Naive thymus-derived CD4-positive, alpha-beta T cell (primary cell): ENCODE results near the gene AREL1. TPM values are rescaled to one million over a fixed set of nuclear protein-coding genes. Genes with fewer than 3 reads are reported as not detected.

Experiments
- ATAC-seq: fragments of 150-1000 bp; cut with Tn5 transposase; 2 replicates; pipeline ENCODE4 v1.10.0; 2021; ENCODE audit warnings: mild to moderate bottlenecking, moderate library complexity
- CTCF ChIA-PET: fragments of 350-600 bp; sonication (Branson Sonifier 250); formaldehyde crosslinking; loops from one replicate; lab custom pipeline; 2021; ENCODE audit warnings: antibody characterized with exemption; lab: Charles Lee
- POLR2A ChIA-PET: fragments of 350-600 bp; sonication (Branson Sonifier 250); formaldehyde crosslinking; loops from one replicate; lab custom pipeline; 2021; ENCODE audit warnings: antibody characterized with exemption, inconsistent platforms; lab: Charles Lee
- DNase-seq, 9 donors: peaks; one replicate each; pipeline versions ENCODE4 v3.0.0 to v3.0.0-alpha.2; 2020 to 2022; ENCODE audit warnings: mixed read lengths in 1 of 9
- H3K27ac ChIP-seq: one replicate; pipeline ENCODE4 v1.7.0; 2013; ENCODE audit warnings: mild to moderate bottlenecking, low read depth, low read length, moderate library complexity
- H3K27me3 ChIP-seq, 2 donors: one replicate each; pipeline ENCODE4 v1.7.0; 2013; ENCODE audit warnings: low read length in 2 of 2, mild to moderate bottlenecking in 2 of 2, moderate library complexity in 2 of 2; ENCODE audit not compliant: control insufficient read depth in 2 of 2, insufficient read depth in 2 of 2
- H3K36me3 ChIP-seq, 3 experiments: 1 replicate in 2 of 3; 2 replicates in 1 of 3; pipeline ENCODE4 v1.7.0; 2013; ENCODE audit warnings: low read length in 3 of 3, mild to moderate bottlenecking in 3 of 3, moderate library complexity in 1 of 3; ENCODE audit not compliant: insufficient read depth in 3 of 3, control insufficient read depth in 2 of 3
- H3K4me1 ChIP-seq, 2 donors: one replicate each; pipeline ENCODE4 v1.7.0; 2013; ENCODE audit warnings: low read length in 2 of 2, mild to moderate bottlenecking in 2 of 2, moderate library complexity in 1 of 2; ENCODE audit not compliant: control insufficient read depth in 2 of 2, insufficient read depth in 2 of 2
- H3K4me3 ChIP-seq: 2 replicates; pipeline ENCODE4 v1.7.0; 2013; ENCODE audit warnings: mild to moderate bottlenecking, low read length
- H3K9me3 ChIP-seq, 3 experiments: 1 replicate in 2 of 3; 2 replicates in 1 of 3; pipeline ENCODE4 v1.7.0; 2013; ENCODE audit warnings: low read length in 3 of 3; ENCODE audit not compliant: control insufficient read depth in 2 of 3
- H3K27ac Mint-ChIP-seq, 9 donors: one replicate each; pipeline ENCODE4 v1.8.0; 2020 to 2022; ENCODE audit warnings: mixed read lengths in 9 of 9, mild to moderate bottlenecking in 8 of 9, moderate library complexity in 5 of 9, inconsistent platforms in 2 of 9
- H3K27me3 Mint-ChIP-seq, 5 donors: one replicate each; pipeline ENCODE4 v1.8.0; 2021 to 2022; ENCODE audit warnings: mixed read lengths in 5 of 5, mild to moderate bottlenecking in 1 of 5
- H3K36me3 Mint-ChIP-seq, 5 donors: one replicate each; pipeline ENCODE4 v1.8.0; 2020 to 2022; ENCODE audit warnings: mixed read lengths in 5 of 5, mild to moderate bottlenecking in 3 of 5, inconsistent platforms in 1 of 5
- H3K4me1 Mint-ChIP-seq, 7 donors: one replicate each; pipeline ENCODE4 v1.8.0; 2020 to 2022; ENCODE audit warnings: mixed read lengths in 7 of 7, mild to moderate bottlenecking in 3 of 7, inconsistent platforms in 1 of 7
- H3K4me3 Mint-ChIP-seq, 10 donors: one replicate each; pipeline ENCODE4 v1.8.0; 2020 to 2022; ENCODE audit warnings: mild to moderate bottlenecking in 10 of 10, mixed read lengths in 10 of 10, moderate library complexity in 6 of 10, inconsistent platforms in 2 of 10
- H3K9me3 Mint-ChIP-seq, 11 donors: one replicate each; pipeline ENCODE4 v1.8.0; 2020 to 2022; ENCODE audit warnings: mixed read lengths in 11 of 11, mild to moderate bottlenecking in 4 of 11, inconsistent platforms in 1 of 11, moderate library complexity in 1 of 11
- intact Hi-C, 2 donors: fragments of 100-400 bp; cut with micrococcal nuclease; formaldehyde crosslinking; loops; one replicate each; pipeline ENCODE4 v1.15.1; 2023
- polyA plus RNA-seq, 2 donors: library from polyadenylated mRNA; unstranded; fragments of 300-500 nt; fragmentation: Illumina TruSeq; gene quantifications; one replicate each; pipeline ENCODE4 v1.2.3, GENCODE V29; 2021
- total RNA-seq, 6 experiments: library from RNA in 5 of 6; stranded (reverse) in 5 of 6; gene quantifications; 1 replicate in 5 of 6; 2 replicates in 1 of 6; pipeline ENCODE4 v1.2.3 and lab custom pipeline; 2021 to 2026

AREL1 gene
- total and polyA plus RNA-seq, 7 experiments from 2014 or later = 16.1 to 52.0 (median 42.7) TPM

GRCh38 chr14:74695406-74695805 lies 17.5 kb downstream of the AREL1 start:
- Mint-ChIP-seq H3K27ac (peak overlapping the region in 1 of 9 donors; percentile 15), H3K27me3 (no peaks in the 10 kb centered on the region), H3K4me1 (peaks cover 8 to 34% (median 18%) of the 10 kb centered on the region in 7 donors), H3K9me3 (no peaks in the 10 kb centered on the region), H3K4me3 (no peak overlapping the region), H3K36me3 (peaks cover 0 to 33% (median 4%) of the 10 kb centered on the region in 5 donors)
- H3K27me3 ChIP-seq = no peaks in the 10 kb centered on the region
- DNase-seq (no peak), ATAC-seq (no peak)
- CTCF ChIA-PET = no interaction called here
- intact Hi-C loops = no loop called here
- no peaks in the 10 kb centered on the region for H3K9me3 ChIP-seq
- no peak overlapping the region for H3K27ac ChIP-seq
- H3K4me1 ChIP-seq = no peaks in the 10 kb centered on the region
- peaks cover 0 to 29% (median under 1%) of the 10 kb centered on the region in 3 experiments for H3K36me3 ChIP-seq
- POLR2A ChIA-PET = no interaction called here
- no peak overlapping the region for H3K4me3 ChIP-seq

GRCh38 chr14:74693191-74693590 lies 19.7 kb downstream of the AREL1 start:
- CTCF ChIA-PET = no interaction called here

GRCh38 chr14:74691456-74691855 lies 21.4 kb downstream of the AREL1 start:
- Mint-ChIP-seq H3K9me3 (peaks cover 0 to 1% (median 0%) of the 10 kb centered on the region in 11 donors), H3K36me3 (peaks cover 10 to 29% (median 15%) of the 10 kb centered on the region in 5 donors), H3K27me3 (no peaks in the 10 kb centered on the region), H3K27ac (no peak overlapping the region), H3K4me3 (peak overlapping the region in 1 of 10 donors; percentile 20), H3K4me1 (peaks cover 6 to 23% (median 9%) of the 10 kb centered on the region in 7 donors)
- ChIA-PET CTCF (no interaction called here), POLR2A (no interaction called here)
- no peaks in the 10 kb centered on the region for H3K4me1 ChIP-seq
- H3K27me3 ChIP-seq = no peaks in the 10 kb centered on the region
- DNase-seq = no peak
- ATAC-seq = no peak
- no peaks in the 10 kb centered on the region for H3K9me3 ChIP-seq
- H3K36me3 ChIP-seq = peaks cover 0 to 37% (median 6%) of the 10 kb centered on the region in 3 experiments
- no peak overlapping the region for H3K4me3 ChIP-seq
- H3K27ac ChIP-seq = no peak overlapping the region
- intact Hi-C loops = no loop called here

More at GRCh38 chr14:74693191-74693590, 19.7 kb downstream of the AREL1 start:
- Histone ChIP-seq H3K4me3 (no peak overlapping the region), H3K9me3 (no peaks in the 10 kb centered on the region), H3K27ac (no peak overlapping the region), H3K36me3 (peaks cover 0 to 36% (median 6%) of the 10 kb centered on the region in 3 experiments), H3K4me1 (no peaks in the 10 kb centered on the region), H3K27me3 (no peaks in the 10 kb centered on the region)
- no peak for DNase-seq
- no peaks in the 10 kb centered on the region for H3K27me3 Mint-ChIP-seq
- peaks cover 8 to 38% (median 15%) of the 10 kb centered on the region in 5 donors for H3K36me3 Mint-ChIP-seq
- intact Hi-C loops = no loop called here
- no peak overlapping the region for H3K27ac Mint-ChIP-seq
- H3K4me3 Mint-ChIP-seq = no peak overlapping the region
- H3K9me3 Mint-ChIP-seq = peaks cover 0 to 1% (median 0%) of the 10 kb centered on the region in 11 donors
- H3K4me1 Mint-ChIP-seq = peaks cover 6 to 28% (median 15%) of the 10 kb centered on the region in 7 donors
- ATAC-seq = no peak
- POLR2A ChIA-PET = no interaction called here

GRCh38 chr14:74685921-74686678 lies 26.8 kb downstream of the AREL1 start:
- no peak overlapping the region for H3K4me3 Mint-ChIP-seq
- H3K27ac Mint-ChIP-seq = peak overlapping the region in 1 of 9 donors; percentile 75
- no peak overlapping the region for H3K27ac ChIP-seq
- POLR2A ChIA-PET = interaction anchor here (0.7 to 1.2 kb wide), 2 partner anchors 9 to 1016 kb away, joined by 3 read pairs; no protein-coding TSS in a partner anchor
- no peaks in the 10 kb centered on the region for H3K9me3 ChIP-seq
- H3K4me3 ChIP-seq = no peak overlapping the region
- intact Hi-C loops = no loop called here
- H3K27me3 ChIP-seq = no peaks in the 10 kb centered on the region
- H3K36me3 ChIP-seq = peaks cover 0 to 34% (median 8%) of the 10 kb centered on the region in 3 experiments
- ATAC-seq (no peak), DNase-seq (no peak)
- peaks cover 0 to 9% of the 10 kb centered on the region in 2 donors for H3K4me1 ChIP-seq
- CTCF ChIA-PET = interaction anchor here (1.4 kb wide), 1 partner anchor 77 kb away, joined by 4 read pairs; no protein-coding TSS in a partner anchor
- H3K36me3 Mint-ChIP-seq = peaks cover 14 to 53% (median 25%) of the 10 kb centered on the region in 5 donors
- peaks cover 0 to 1% (median 0%) of the 10 kb centered on the region in 11 donors for H3K9me3 Mint-ChIP-seq
- H3K4me1 Mint-ChIP-seq = peaks cover 14 to 43% (median 39%) of the 10 kb centered on the region in 7 donors
- no peaks in the 10 kb centered on the region for H3K27me3 Mint-ChIP-seq

GRCh38 chr14:74685056-74685455 lies 27.8 kb downstream of the AREL1 start:
- POLR2A ChIA-PET = interaction anchor here (1.2 kb wide), 1 partner anchor 8 kb away, joined by 3 read pairs; no protein-coding TSS in a partner anchor
- ATAC-seq (no peak), DNase-seq (no peak)
- Histone ChIP-seq H3K4me3 (no peak overlapping the region), H3K27ac (peak overlapping the region; percentile 37), H3K36me3 (peaks cover 0 to 24% (median 6%) of the 10 kb centered on the region in 3 experiments), H3K9me3 (no peaks in the 10 kb centered on the region), H3K27me3 (no peaks in the 10 kb centered on the region), H3K4me1 (peaks cover 0 to 9% of the 10 kb centered on the region in 2 donors)
- H3K36me3 Mint-ChIP-seq = peaks cover 14 to 43% (median 19%) of the 10 kb centered on the region in 5 donors
- H3K9me3 Mint-ChIP-seq = peaks cover 0 to 1% (median 0%) of the 10 kb centered on the region in 11 donors
- CTCF ChIA-PET = interaction anchor here (1.4 kb wide), 1 partner anchor 76 kb away, joined by 4 read pairs; no protein-coding TSS in a partner anchor
- intact Hi-C loops = no loop called here
- H3K27ac Mint-ChIP-seq = peak overlapping the region in 7 of 9 donors; percentile 33 to 94 (median 68)
- peaks cover 14 to 43% (median 39%) of the 10 kb centered on the region in 7 donors for H3K4me1 Mint-ChIP-seq
- H3K4me3 Mint-ChIP-seq = peak overlapping the region in 6 of 10 donors; percentile 0 to 58 (median 22)
- no peaks in the 10 kb centered on the region for H3K27me3 Mint-ChIP-seq

GRCh38 chr14:74684434-74684833 lies 28.4 kb downstream of the AREL1 start:
- Mint-ChIP-seq H3K36me3 (peaks cover 14 to 45% (median 19%) of the 10 kb centered on the region in 5 donors), H3K4me3 (peak overlapping the region in 7 of 10 donors; percentile 13 to 58 (median 39)), H3K9me3 (peaks cover 0 to 1% (median 0%) of the 10 kb centered on the region in 11 donors), H3K4me1 (peaks cover 14 to 43% (median 39%) of the 10 kb centered on the region in 7 donors), H3K27me3 (no peaks in the 10 kb centered on the region), H3K27ac (peak overlapping the region in 8 of 9 donors; percentile 49 to 89 (median 72))
- Histone ChIP-seq H3K4me3 (no peak overlapping the region), H3K36me3 (peaks cover 0 to 21% (median 4%) of the 10 kb centered on the region in 3 experiments), H3K27me3 (no peaks in the 10 kb centered on the region), H3K27ac (peak overlapping the region; percentile 37), H3K4me1 (peaks cover 0 to 9% of the 10 kb centered on the region in 2 donors), H3K9me3 (no peaks in the 10 kb centered on the region)
- DNase-seq (peak in 5 of 9 donors; percentile 3 to 25 (median 8)), ATAC-seq (peak; percentile 85)
- CTCF ChIA-PET = interaction anchor here (1.4 kb wide), 1 partner anchor 75 kb away, joined by 4 read pairs; no protein-coding TSS in a partner anchor
- POLR2A ChIA-PET = no interaction called here
- intact Hi-C loops = no loop called here
